Activated CD4-positive, alpha-beta T cell treated with anti-CD3 and anti-CD28 coated beads, Interleukin-2, amount 10 ng/mL, durations not matched to agents 7 days and 5 days (primary cell): ENCODE measurements around the gene TEC. TPM values are rescaled to one million over a fixed set of nuclear protein-coding genes. Genes with fewer than 3 reads are reported as not detected.

ENCODE experiments used
- CTCF ChIA-PET: fragments of 350-600 bp; sonication (Branson Sonifier 250); formaldehyde crosslinking; loops from one replicate; lab custom pipeline; 2021; ENCODE audit warnings: antibody characterized with exemption; lab: Charles Lee
- POLR2A ChIA-PET: fragments of 350-600 bp; sonication (Branson Sonifier 250); formaldehyde crosslinking; loops from one replicate; lab custom pipeline; 2021; ENCODE audit warnings: antibody characterized with exemption; lab: Charles Lee
- DNase-seq: peaks from one replicate; pipeline ENCODE4 v3.0.0-alpha.2; 2020
- H3K27ac Mint-ChIP-seq: one replicate; pipeline ENCODE4 v1.8.0; 2021; ENCODE audit warnings: mild to moderate bottlenecking, moderate library complexity, mixed read lengths
- H3K27me3 Mint-ChIP-seq: one replicate; pipeline ENCODE4 v1.8.0; 2021; ENCODE audit warnings: mixed read lengths
- H3K36me3 Mint-ChIP-seq: one replicate; pipeline ENCODE4 v1.8.0; 2021; ENCODE audit warnings: low read depth, mixed read lengths
- H3K4me1 Mint-ChIP-seq: one replicate; pipeline ENCODE4 v1.8.0; 2021; ENCODE audit warnings: mixed read lengths
- H3K4me3 Mint-ChIP-seq: one replicate; pipeline ENCODE4 v1.8.0; 2021; ENCODE audit warnings: mild to moderate bottlenecking, moderate library complexity, mixed read lengths
- H3K9me3 Mint-ChIP-seq: one replicate; pipeline ENCODE4 v1.8.0; 2021; ENCODE audit warnings: mixed read lengths
- total RNA-seq, 2 experiments: library from RNA; stranded (reverse); gene quantifications; one replicate each; pipeline ENCODE4 v1.2.3, GENCODE V29; 2021

Gene TEC
- total RNA-seq, 2 experiments from 2014 or later, result 1.0 to 1.1 TPM

DNA sequence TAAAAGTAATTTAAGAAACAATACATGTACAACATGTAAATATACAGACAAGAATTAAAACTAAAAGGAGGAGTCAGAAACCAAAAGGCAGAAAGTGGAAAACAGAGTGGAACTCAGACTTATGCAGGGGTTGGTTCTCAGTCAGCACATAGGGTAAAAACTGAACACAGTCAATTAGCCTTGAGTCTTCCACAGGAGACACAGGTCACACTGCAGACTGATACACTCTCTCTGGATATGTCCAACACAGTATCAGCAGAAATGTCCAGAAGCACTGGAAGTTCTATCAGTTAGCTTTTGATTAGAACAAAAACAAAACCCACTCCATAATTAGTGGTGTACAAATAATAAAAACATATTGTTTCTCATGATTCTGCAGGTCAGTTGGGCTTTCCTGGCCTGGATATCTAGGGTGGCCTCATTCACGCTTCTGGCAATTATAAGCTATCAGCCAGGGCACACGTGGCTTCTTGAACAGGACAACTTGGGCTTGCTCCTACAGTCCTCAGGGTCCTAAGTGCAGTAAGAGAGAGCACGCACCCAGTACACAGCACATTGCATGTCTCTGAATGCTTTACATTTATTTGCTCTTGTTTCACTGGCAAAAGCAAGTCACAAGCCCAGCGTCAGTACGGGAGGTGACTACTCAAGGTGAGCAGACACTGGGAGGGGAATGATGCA is 21.6 kb downstream of the TEC start:
- ChIA-PET CTCF (interaction anchor here (1.2 kb wide), 1 partner anchor 73 kb away, joined by 4 read pairs; no protein-coding TSS in a partner anchor), POLR2A (no interaction called here)
- no peaks in the 10 kb centered on the region for H3K36me3 Mint-ChIP-seq
- no peak overlapping the region for H3K4me3 Mint-ChIP-seq
- H3K4me1 Mint-ChIP-seq, result no peaks in the 10 kb centered on the region
- H3K27ac Mint-ChIP-seq, result no peak overlapping the region
- peaks cover 3% of the 10 kb centered on the region for H3K9me3 Mint-ChIP-seq
- no peaks in the 10 kb centered on the region for H3K27me3 Mint-ChIP-seq
- no peak for DNase-seq

DNA sequence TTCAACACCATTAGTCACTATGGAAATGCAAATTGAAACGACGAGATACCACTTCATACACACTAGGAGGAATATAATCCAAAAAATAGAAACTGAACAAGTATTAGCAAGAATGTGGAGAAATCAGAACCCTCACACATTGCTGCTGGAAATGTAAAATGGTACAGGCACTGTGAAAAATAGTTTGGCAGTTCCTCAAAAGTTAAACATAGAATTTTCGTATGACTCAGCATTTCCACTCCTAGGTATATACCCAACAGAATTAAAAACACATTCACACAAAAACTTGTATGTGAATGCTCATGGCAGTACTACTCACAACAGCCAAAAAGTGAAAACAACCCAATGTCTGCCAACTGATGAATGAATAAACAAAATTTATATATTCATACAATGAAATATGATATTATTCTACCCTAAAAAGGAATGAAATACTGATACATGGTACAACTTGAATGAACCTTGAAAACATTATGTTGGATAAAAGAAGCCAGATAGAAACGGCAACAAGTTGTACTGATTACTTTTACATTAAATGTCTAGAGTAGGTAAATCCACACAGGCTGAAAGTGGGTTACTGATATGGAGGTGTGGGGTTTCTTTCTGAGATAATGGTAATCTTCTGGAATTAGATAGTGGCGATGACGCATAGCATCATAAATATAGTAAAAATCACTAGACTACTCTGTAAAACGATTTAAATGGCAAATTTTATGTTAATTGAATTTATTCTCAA is 22.3 kb downstream of the TEC start:
- Mint-ChIP-seq H3K9me3 (peaks cover 3% of the 10 kb centered on the region), H3K36me3 (no peaks in the 10 kb centered on the region), H3K4me1 (no peaks in the 10 kb centered on the region), H3K27me3 (no peaks in the 10 kb centered on the region), H3K27ac (no peak overlapping the region), H3K4me3 (no peak overlapping the region)
- no peak for DNase-seq
- POLR2A ChIA-PET, result no interaction called here
- CTCF ChIA-PET, result no interaction called here

DNA sequence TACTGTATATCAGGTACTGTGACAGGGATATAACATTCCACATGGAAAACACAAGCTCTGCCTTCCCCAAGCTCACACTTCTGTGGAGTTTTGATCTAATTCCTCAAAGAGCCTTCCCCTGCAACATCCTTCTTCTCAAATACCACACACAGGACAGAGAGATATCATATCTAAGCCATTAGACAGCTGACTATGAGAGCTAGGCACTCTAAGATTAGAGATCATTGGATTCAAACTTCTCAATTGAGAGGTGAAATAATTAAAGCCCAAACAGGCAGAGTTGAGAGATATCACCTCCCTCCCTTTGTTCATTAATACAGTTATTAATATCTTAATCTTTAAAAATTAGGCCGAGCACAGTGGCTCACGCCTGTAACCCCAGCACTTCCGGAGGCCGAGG is 25.0 kb downstream of the TEC start:
- ChIA-PET POLR2A (no interaction called here), CTCF (interaction anchor here (1.1 kb wide), 1 partner anchor 21 kb away, joined by 3 read pairs; no protein-coding TSS in a partner anchor)
- no peaks in the 10 kb centered on the region for H3K4me1 Mint-ChIP-seq
- H3K27me3 Mint-ChIP-seq, result no peaks in the 10 kb centered on the region
- H3K9me3 Mint-ChIP-seq, result peaks cover 3% of the 10 kb centered on the region
- DNase-seq, result no peak
- H3K4me3 Mint-ChIP-seq, result no peak overlapping the region
- no peaks in the 10 kb centered on the region for H3K36me3 Mint-ChIP-seq
- H3K27ac Mint-ChIP-seq, result no peak overlapping the region

DNA sequence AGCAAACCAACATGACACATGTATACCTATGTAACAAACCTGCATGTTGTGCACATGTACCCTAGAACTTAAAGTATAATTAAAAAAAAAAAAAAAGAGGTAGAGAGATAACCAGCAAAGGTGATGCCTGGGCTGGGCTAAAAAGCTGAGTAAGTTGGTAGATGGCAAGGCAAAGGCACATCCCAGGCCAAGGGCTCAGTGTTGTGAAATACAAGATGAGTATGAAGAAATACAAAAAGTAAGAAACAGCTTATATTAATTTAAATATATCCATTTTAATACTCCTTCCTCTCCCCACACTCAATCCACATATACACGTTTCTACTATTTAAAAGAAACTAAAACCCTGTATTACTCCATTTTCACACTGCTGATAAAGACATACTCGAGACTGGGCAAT is 25.8 kb downstream of the TEC start:
- Mint-ChIP-seq H3K9me3 (peaks cover 3% of the 10 kb centered on the region), H3K4me3 (no peak overlapping the region), H3K36me3 (no peaks in the 10 kb centered on the region), H3K27ac (no peak overlapping the region), H3K4me1 (no peaks in the 10 kb centered on the region), H3K27me3 (no peaks in the 10 kb centered on the region)
- CTCF ChIA-PET, result no interaction called here
- DNase-seq, result no peak
- POLR2A ChIA-PET, result no interaction called here

DNA sequence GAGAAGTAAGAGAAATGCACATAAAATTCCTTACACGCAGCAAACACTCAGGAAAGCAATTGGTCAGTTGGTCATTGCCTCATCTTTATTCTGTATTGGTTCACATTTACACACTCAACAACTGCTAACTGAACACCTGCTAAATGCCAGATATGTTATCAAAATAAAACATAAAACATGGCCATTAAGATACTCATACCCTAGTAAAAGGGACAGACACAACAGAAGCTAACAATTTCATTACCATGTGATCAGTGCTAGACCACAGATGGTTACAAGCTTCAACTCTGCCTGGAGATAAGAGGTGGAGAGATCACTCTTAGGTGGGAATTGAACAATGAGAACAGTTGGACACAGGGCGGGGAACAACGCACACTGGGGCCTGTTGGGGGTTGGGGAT is 26.2 kb downstream of the TEC start:
- Mint-ChIP-seq H3K27me3 (no peaks in the 10 kb centered on the region), H3K9me3 (peaks cover 3% of the 10 kb centered on the region), H3K36me3 (no peaks in the 10 kb centered on the region), H3K4me3 (no peak overlapping the region), H3K4me1 (no peaks in the 10 kb centered on the region), H3K27ac (no peak overlapping the region)
- ChIA-PET CTCF (no interaction called here), POLR2A (no interaction called here)
- DNase-seq, result no peak

DNA sequence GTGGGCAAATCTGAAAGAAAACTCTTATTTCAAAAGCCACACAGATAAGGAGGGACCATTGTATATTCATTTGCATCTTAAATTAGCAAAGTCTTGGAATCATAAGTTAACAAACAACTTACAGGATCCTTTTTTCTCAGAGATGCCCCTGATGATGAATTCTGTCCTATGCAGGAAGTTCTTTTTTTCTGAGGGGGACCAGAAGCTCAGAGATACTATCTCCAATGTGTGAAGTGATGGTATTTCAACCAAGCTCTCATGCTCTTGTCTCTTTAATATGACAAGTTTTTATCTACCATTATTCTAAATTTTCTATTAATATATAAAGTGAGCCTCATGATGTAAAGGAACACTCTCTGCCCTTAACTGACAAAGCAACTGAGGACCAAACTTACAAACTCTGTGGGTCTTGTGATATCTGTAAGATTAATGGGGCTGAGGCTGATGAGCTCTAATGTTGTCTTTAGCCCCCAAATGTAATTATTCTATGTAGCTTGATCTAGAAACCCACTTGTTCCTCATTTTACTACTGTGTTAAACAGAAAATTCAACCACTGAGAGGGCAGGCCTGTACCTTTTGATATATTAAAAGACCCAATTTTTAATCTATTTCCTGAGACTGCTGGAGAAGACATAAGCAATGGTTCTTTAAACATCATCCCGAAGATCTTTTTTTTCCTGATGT is 27.0 kb downstream of the TEC start:
- CTCF ChIA-PET, result no interaction called here
- no peaks in the 10 kb centered on the region for H3K36me3 Mint-ChIP-seq
- no peaks in the 10 kb centered on the region for H3K4me1 Mint-ChIP-seq

DNA sequence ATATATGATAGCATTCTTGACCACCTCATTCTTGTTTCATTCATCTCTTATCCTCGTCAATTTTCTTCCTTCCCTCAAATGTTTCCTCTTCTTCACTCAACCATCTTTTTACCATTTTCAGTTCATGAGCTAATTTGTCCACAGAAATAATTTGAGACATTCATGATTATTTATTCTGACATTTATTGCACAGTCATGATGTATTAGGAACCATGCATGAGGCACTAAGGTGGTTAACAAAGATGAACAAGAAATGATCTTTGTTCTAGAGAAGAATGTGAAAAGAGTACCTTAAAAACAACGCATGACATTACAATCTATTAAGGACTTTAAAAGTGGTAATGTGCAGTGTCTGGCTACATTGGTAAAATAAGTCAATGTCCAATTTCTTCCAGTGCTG is 27.9 kb downstream of the TEC start:
- no peaks in the 10 kb centered on the region for H3K36me3 Mint-ChIP-seq
- CTCF ChIA-PET, result no interaction called here
- peaks cover 3% of the 10 kb centered on the region for H3K9me3 Mint-ChIP-seq
- H3K4me1 Mint-ChIP-seq, result no peaks in the 10 kb centered on the region
- H3K27me3 Mint-ChIP-seq, result no peaks in the 10 kb centered on the region
- no peak for DNase-seq
- H3K4me3 Mint-ChIP-seq, result no peak overlapping the region
- POLR2A ChIA-PET, result no interaction called here
- no peak overlapping the region for H3K27ac Mint-ChIP-seq

More for the DNA sequence above, 27.0 kb downstream of the TEC start:
- Mint-ChIP-seq H3K27me3 (no peaks in the 10 kb centered on the region), H3K9me3 (peaks cover 3% of the 10 kb centered on the region), H3K4me3 (no peak overlapping the region), H3K27ac (no peak overlapping the region)
- POLR2A ChIA-PET, result no interaction called here
- DNase-seq, result no peak

DNA sequence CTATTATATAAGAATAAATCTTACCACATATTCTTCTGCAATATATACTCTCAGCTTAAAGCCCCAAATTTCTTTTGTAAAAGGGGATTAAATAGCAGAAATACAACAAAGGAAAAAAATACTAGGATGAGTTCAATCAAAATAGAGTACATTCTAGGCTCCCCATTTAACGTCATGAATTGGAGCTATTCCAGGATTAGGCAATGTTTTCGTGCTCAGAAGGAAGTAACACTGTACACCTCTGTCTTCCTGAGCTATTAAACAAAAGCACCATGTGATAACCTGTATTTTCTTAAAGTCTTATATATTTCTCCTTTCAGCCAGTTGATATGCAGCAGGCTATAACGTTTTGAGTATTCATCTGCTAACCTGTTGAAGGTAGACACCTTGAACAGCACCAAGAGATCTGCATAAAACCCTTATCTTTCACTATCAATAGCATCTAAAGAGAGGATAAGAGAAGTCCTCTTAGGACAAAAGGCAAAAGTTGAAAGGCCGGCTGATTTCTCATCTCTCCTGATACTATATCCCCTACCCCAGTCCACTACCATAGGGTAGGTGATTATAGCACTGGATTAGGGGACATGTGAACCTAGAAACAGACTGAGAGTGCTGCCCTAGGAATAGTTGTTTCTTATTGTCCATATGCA is 31.5 kb downstream of the TEC start:
- H3K4me1 Mint-ChIP-seq, result peaks cover 7% of the 10 kb centered on the region
- no peaks in the 10 kb centered on the region for H3K36me3 Mint-ChIP-seq
- H3K27ac Mint-ChIP-seq, result no peak overlapping the region
- DNase-seq, result no peak
- H3K27me3 Mint-ChIP-seq, result no peaks in the 10 kb centered on the region
- no peaks in the 10 kb centered on the region for H3K9me3 Mint-ChIP-seq
- ChIA-PET POLR2A (no interaction called here), CTCF (no interaction called here)
- no peak overlapping the region for H3K4me3 Mint-ChIP-seq

DNA sequence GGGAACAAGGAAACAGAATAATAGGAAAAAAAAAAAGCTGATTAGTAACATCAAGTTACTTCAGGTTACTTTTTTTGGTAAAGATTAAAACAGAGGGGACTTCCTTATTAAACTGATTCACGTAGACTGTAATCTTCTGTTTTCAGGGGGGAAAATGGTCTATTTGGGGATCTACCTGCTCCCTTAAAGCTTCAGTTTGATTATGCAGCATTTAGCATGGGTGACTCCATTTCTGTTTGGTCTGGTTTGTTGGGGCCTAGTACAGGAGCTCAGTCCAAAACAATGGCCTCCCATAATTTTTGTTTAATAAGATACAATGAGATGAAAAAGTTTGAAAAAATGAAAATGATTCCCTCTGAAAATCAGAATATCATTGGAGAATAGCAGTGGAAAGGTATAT is 34.6 kb downstream of the TEC start:
- ChIA-PET CTCF (interaction anchor here (1.1 kb wide), 1 partner anchor 25 kb away, joined by 3 read pairs; no protein-coding TSS in a partner anchor), POLR2A (no interaction called here)
- H3K36me3 Mint-ChIP-seq, result no peaks in the 10 kb centered on the region
- H3K4me3 Mint-ChIP-seq, result no peak overlapping the region
- no peaks in the 10 kb centered on the region for H3K27me3 Mint-ChIP-seq
- peaks cover 9% of the 10 kb centered on the region for H3K4me1 Mint-ChIP-seq
- no peak overlapping the region for H3K27ac Mint-ChIP-seq
- H3K9me3 Mint-ChIP-seq, result peaks cover 3% of the 10 kb centered on the region
- DNase-seq, result no peak

DNA sequence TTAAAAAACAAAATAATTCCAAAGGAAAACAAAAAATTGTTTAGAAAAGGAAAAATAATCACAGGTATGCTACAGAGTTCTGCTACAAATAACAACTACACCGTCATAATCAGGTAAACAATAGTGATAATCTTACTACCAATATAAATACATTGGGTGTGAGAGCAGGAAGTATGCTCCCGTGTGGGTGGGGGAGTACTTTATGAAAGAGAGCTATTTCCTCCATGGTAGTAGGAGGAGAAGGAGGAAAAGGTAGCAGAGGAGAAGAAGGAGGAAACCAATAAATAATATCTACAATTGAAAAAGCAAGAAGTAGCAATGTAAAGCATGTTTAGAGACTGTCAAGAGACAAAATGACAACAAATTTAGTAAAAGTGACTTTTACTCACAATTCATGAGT is 35.1 kb downstream of the TEC start:
- H3K27me3 Mint-ChIP-seq, result no peaks in the 10 kb centered on the region
- POLR2A ChIA-PET, result no interaction called here
- DNase-seq, result no peak
- peaks cover 9% of the 10 kb centered on the region for H3K4me1 Mint-ChIP-seq
- H3K9me3 Mint-ChIP-seq, result peaks cover 3% of the 10 kb centered on the region
- H3K4me3 Mint-ChIP-seq, result no peak overlapping the region
- no peaks in the 10 kb centered on the region for H3K36me3 Mint-ChIP-seq
- CTCF ChIA-PET, result interaction anchor here (1.1 kb wide), 1 partner anchor 25 kb away, joined by 3 read pairs; no protein-coding TSS in a partner anchor
- no peak overlapping the region for H3K27ac Mint-ChIP-seq

DNA sequence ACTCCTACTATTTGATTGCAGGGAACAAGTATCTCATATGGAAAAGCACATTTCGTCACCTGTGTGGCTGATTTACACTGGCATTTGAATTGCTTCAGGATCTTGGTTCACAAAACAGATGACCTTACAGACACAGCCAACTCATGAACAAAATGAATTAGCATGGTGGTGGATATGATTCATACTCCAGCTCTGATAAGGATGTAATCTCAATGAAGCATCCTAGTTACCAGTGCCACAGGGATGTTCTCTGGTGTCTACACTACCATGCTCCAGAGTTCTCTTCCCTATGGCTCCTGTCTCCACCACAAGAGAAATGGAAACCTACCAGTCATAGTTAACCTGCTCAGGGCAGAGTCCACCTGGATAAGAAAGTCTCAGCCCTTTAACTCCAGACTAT is 40.7 kb downstream of the TEC start:
- H3K27ac Mint-ChIP-seq, result no peak overlapping the region
- CTCF ChIA-PET, result no interaction called here
- peaks cover 3% of the 10 kb centered on the region for H3K9me3 Mint-ChIP-seq

DNA sequence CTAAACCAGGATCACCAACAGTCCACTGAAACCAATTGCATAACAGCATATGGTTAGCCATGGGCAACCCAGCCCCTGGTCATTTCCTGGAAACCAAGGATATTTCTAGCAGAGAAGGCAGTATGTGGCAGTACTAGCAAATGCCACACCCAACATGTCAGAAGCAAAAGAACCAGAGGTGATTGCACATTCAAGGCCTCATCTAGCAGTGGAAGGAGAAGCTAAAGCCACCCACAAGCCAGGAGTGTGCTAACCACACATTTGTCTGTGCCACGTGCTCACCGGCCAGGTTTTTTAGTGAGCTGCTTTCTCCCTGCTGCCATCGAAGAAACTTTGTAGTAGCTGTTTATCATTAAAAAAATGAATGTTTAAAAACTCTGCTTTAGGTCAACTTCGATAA is 42.0 kb downstream of the TEC start:
- POLR2A ChIA-PET, result no interaction called here
- no peak overlapping the region for H3K4me3 Mint-ChIP-seq
- CTCF ChIA-PET, result interaction anchor here (0.6 kb wide), 1 partner anchor 702 kb away, joined by 4 read pairs; no protein-coding TSS in a partner anchor
- H3K36me3 Mint-ChIP-seq, result no peaks in the 10 kb centered on the region
- no peak overlapping the region for H3K27ac Mint-ChIP-seq
- peaks cover 2% of the 10 kb centered on the region for H3K4me1 Mint-ChIP-seq
- no peak for DNase-seq
- no peaks in the 10 kb centered on the region for H3K27me3 Mint-ChIP-seq
- H3K9me3 Mint-ChIP-seq, result no peaks in the 10 kb centered on the region

More for the DNA sequence above, 40.7 kb downstream of the TEC start:
- H3K36me3 Mint-ChIP-seq, result no peaks in the 10 kb centered on the region
- POLR2A ChIA-PET, result no interaction called here
- H3K4me3 Mint-ChIP-seq, result no peak overlapping the region
- no peak for DNase-seq
- no peaks in the 10 kb centered on the region for H3K27me3 Mint-ChIP-seq
- peaks cover 6% of the 10 kb centered on the region for H3K4me1 Mint-ChIP-seq

DNA sequence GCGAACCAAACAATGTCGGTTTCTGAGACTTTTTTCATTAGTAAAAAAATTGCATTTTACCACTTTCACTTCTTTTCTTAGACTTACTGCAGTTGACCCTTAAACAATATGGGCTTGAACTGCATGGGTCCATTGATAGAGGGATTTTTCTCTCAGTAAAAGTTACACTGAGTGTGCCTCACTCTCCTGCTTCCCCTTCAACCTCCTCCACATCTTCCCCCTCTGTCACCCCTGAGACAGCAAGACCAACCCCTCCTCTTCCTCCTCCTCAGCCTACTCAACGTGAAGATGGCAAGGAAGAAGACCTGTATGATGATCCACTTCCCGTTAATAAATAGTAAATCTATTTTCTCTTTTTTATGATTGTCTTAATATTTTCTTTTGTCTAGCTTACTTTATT is 43.4 kb downstream of the TEC start:
- Mint-ChIP-seq H3K4me1 (peaks cover 2% of the 10 kb centered on the region), H3K4me3 (no peak overlapping the region), H3K27me3 (no peaks in the 10 kb centered on the region), H3K36me3 (no peaks in the 10 kb centered on the region), H3K27ac (no peak overlapping the region), H3K9me3 (no peaks in the 10 kb centered on the region)
- DNase-seq, result no peak
- ChIA-PET CTCF (no interaction called here), POLR2A (no interaction called here)
